OCI-LY7 (cell line): ENCODE measurements around the gene SLC6A19. TPM values are rescaled to one million over a fixed set of nuclear protein-coding genes. Genes with fewer than 3 reads are reported as not detected.

Experiments
- BruUV-seq: library from RNA; stranded (reverse); fragments of 400-500 nt; replicated peaks from 2 replicates; lab custom pipeline; 2021; lab: Mats Ljungman, UMichigan
- CTCF ChIA-PET: fragments of 300-600 bp; sonication (Branson Sonifier 250); formaldehyde crosslinking; loops from one replicate; lab custom pipeline; 2022; ENCODE audit warnings: antibody characterized with exemption; ENCODE audit not compliant: unreplicated experiment; lab: Charles Lee
- POLR2A ChIA-PET: fragments of 300-600 bp; sonication (Branson Sonifier 250); formaldehyde crosslinking; loops from one replicate; lab custom pipeline; 2022; ENCODE audit warnings: antibody characterized with exemption; lab: Charles Lee
- DNase-seq: peaks from one replicate; pipeline ENCODE4 v3.0.0-alpha.2; 2015; ENCODE audit warnings: low spot score
- H2AFZ ChIP-seq: fragments of 200-600 bp; sonication (generic), shearing (Covaris generic); 2 replicates; pipeline ENCODE4 v1.6.1; 2014; ENCODE audit warnings: mild to moderate bottlenecking, antibody characterized with exemption, low read length, moderate library complexity
- H3K27ac ChIP-seq: fragments of 200-600 bp; sonication (generic); 2 replicates; pipeline ENCODE4 v1.5.1; 2014; ENCODE audit warnings: mixed run types, low read depth, mild to moderate bottlenecking, moderate library complexity, low read length, inconsistent platforms; ENCODE audit not compliant: poor library complexity, severe bottlenecking
- H3K36me3 ChIP-seq: fragments of 200-600 bp; sonication (generic); 2 replicates; pipeline ENCODE4 v1.6.1; 2014; ENCODE audit warnings: mild to moderate bottlenecking, antibody characterized with exemption, low read length, moderate library complexity, mixed read lengths; ENCODE audit not compliant: insufficient read depth
- H3K4me1 ChIP-seq: fragments of 200-600 bp; sonication (generic); 2 replicates; pipeline ENCODE4 v1.5.1; 2014; ENCODE audit warnings: mild to moderate bottlenecking, low read length; ENCODE audit not compliant: insufficient read depth, poor library complexity, severe bottlenecking
- H3K4me2 ChIP-seq: fragments of 200-600 bp; sonication (generic); 2 replicates; pipeline ENCODE4 v1.6.1; 2014; ENCODE audit warnings: mild to moderate bottlenecking, low read length
- H3K4me3 ChIP-seq: fragments of 200-600 bp; sonication (generic); 2 replicates; pipeline ENCODE4 v1.5.1; 2014; ENCODE audit warnings: mild to moderate bottlenecking, low read depth, low read length; ENCODE audit not compliant: poor library complexity, severe bottlenecking
- H3K79me2 ChIP-seq: fragments of 200-600 bp; sonication (generic); 2 replicates; pipeline ENCODE4 v1.6.1; 2016; ENCODE audit warnings: low read depth, mild to moderate bottlenecking, low read length, moderate library complexity, mixed read lengths; ENCODE audit not compliant: insufficient read depth
- H3K9me2 ChIP-seq: fragments of 200-600 bp; sonication (generic); 2 replicates; pipeline ENCODE4 v1.6.1; 2016; ENCODE audit warnings: mild to moderate bottlenecking, low read length, mixed read lengths; ENCODE audit not compliant: insufficient read depth
- H3K9me3 ChIP-seq: fragments of 200-600 bp; sonication (generic); 2 replicates; pipeline ENCODE4 v1.6.1; 2014; ENCODE audit warnings: mild to moderate bottlenecking, mixed run types, low read length, mixed read lengths
- H4K20me1 ChIP-seq: fragments of 200-600 bp; sonication (generic); 2 replicates; pipeline ENCODE4 v1.6.1; 2014; ENCODE audit warnings: mild to moderate bottlenecking, antibody characterized with exemption, low read length, moderate library complexity, mixed read lengths; ENCODE audit not compliant: insufficient read depth
- EZH2phosphoT487 ChIP-seq: fragments of 200-600 bp; sonication (generic); IDR thresholded peaks from 2 replicates; pipeline ENCODE4 v1.6.1; 2018; ENCODE audit warnings: low read depth, borderline replicate concordance, mild to moderate bottlenecking, mixed run types, antibody characterized with exemption, low read length, moderate library complexity, mixed read lengths
- intact Hi-C: fragments of 100-400 bp; cut with micrococcal nuclease; formaldehyde crosslinking; loops from one replicate; pipeline ENCODE4 v1.10.0; 2022; ENCODE audit not compliant: unreplicated experiment
- total RNA-seq, 2 experiments: library from RNA; depleted of rRNA in 1 of 2; stranded (reverse); fragments of >200 nt in 1 of 2; shearing (Covaris generic) in 1 of 2; gene quantifications; 2 replicates each; pipeline ENCODE4 v1.2.3, GENCODE V29; 2014 to 2022
- TF ChIP-seq, protein P1 (sequence below): fragments of 200-600 bp; sonication (generic); conservative IDR thresholded peaks from 2 replicates; pipeline ENCODE4 v1.5.1; 2014; ENCODE audit warnings: mild to moderate bottlenecking, antibody characterized with exemption, low read length, moderate library complexity, mixed read lengths

Gene SLC6A19
- total RNA-seq, 2 experiments from 2014 or later = not detected

DNA sequence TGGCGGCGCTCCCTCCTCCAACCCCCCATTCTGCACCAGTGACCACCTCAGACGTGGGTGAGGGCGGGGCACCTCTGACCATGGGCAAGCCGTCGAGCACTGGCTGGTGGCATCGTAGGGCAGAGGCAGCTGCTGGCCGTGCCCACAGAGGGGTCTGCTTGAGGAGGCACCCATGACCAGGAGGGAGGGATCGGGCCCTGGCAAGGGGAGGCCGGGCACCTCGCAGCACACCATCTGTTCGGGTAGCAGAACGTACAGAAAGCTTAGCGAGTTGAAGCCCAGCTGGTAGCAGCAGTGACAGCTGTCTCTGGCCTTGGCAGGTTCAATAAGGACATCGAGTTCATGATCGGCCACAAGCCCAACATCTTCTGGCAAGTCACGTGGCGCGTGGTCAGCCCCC, 19.4 kb downstream of the SLC6A19 start:
- no peak for TF ChIP-seq EZH2phosphoT487
- TF ChIP-seq, protein P1, sequence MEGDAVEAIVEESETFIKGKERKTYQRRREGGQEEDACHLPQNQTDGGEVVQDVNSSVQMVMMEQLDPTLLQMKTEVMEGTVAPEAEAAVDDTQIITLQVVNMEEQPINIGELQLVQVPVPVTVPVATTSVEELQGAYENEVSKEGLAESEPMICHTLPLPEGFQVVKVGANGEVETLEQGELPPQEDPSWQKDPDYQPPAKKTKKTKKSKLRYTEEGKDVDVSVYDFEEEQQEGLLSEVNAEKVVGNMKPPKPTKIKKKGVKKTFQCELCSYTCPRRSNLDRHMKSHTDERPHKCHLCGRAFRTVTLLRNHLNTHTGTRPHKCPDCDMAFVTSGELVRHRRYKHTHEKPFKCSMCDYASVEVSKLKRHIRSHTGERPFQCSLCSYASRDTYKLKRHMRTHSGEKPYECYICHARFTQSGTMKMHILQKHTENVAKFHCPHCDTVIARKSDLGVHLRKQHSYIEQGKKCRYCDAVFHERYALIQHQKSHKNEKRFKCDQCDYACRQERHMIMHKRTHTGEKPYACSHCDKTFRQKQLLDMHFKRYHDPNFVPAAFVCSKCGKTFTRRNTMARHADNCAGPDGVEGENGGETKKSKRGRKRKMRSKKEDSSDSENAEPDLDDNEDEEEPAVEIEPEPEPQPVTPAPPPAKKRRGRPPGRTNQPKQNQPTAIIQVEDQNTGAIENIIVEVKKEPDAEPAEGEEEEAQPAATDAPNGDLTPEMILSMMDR = no peak
- BruUV-seq = no TSS peak
- Histone ChIP-seq H2AFZ (no peak overlapping the region), H3K4me1 (no peaks in the 10 kb centered on the region), H3K9me3 (no peaks in the 10 kb centered on the region), H3K27ac (no peak overlapping the region), H3K4me2 (no peak overlapping the region), H3K79me2 (no peaks in the 10 kb centered on the region), H4K20me1 (no peaks in the 10 kb centered on the region), H3K4me3 (no peak overlapping the region), H3K36me3 (no peaks in the 10 kb centered on the region), H3K9me2 (no peaks in the 10 kb centered on the region)
- POLR2A ChIA-PET = interaction anchor here (0.5 kb wide), 1 partner anchor 318 kb away, joined by 4 read pairs; no protein-coding TSS in a partner anchor
- no peak for DNase-seq
- CTCF ChIA-PET = no interaction called here
- intact Hi-C loops = no loop called here

DNA sequence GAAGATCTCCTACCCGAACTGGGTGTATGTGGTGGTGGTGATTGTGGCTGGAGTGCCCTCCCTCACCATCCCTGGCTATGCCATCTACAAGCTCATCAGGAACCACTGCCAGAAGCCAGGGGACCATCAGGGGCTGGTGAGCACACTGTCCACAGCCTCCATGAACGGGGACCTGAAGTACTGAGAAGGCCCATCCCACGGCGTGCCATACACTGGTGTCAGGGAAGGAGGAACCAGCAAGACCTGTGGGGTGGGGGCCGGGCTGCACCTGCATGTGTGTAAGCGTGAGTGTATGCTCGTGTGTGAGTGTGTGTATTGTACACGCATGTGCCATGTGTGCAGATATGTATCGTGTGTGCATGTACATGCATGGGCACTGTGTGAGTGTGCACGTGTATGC, 20.3 kb downstream of the SLC6A19 start:
- H4K20me1 ChIP-seq = no peaks in the 10 kb centered on the region
- H3K79me2 ChIP-seq = no peaks in the 10 kb centered on the region
- TF ChIP-seq, protein P1 = no peak
- no peak for TF ChIP-seq EZH2phosphoT487
- no peak overlapping the region for H3K4me3 ChIP-seq
- H3K4me2 ChIP-seq = no peak overlapping the region
- no peaks in the 10 kb centered on the region for H3K4me1 ChIP-seq
- H3K36me3 ChIP-seq = no peaks in the 10 kb centered on the region
- no peak for DNase-seq
- no peaks in the 10 kb centered on the region for H3K9me2 ChIP-seq
- H3K27ac ChIP-seq = no peak overlapping the region
- POLR2A ChIA-PET = no interaction called here
- intact Hi-C loops = no loop called here
- no peaks in the 10 kb centered on the region for H3K9me3 ChIP-seq
- no TSS peak for BruUV-seq
- H2AFZ ChIP-seq = no peak overlapping the region
- CTCF ChIA-PET = no interaction called here

DNA sequence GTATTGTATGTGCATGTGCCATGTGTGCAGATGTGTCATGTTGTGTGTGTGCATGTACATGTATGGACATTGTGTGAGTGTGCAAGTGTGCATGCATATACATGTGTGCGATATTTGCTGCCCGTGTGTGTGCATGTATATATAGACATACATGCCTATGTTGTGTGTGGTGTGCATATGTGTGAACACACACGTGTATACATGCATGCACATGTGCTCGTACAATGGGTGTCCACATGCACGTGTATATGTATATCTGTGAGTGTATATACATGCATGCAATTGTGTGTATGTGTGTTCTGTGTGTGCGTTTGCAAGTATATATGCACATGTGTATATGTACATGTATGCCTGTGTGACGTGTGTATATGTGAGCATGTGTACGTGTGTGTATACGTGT, 20.8 kb downstream of the SLC6A19 start:
- Histone ChIP-seq H3K79me2 (no peaks in the 10 kb centered on the region), H3K27ac (no peak overlapping the region), H3K9me3 (no peaks in the 10 kb centered on the region), H2AFZ (no peak overlapping the region), H3K4me2 (no peak overlapping the region), H3K36me3 (no peaks in the 10 kb centered on the region), H4K20me1 (no peaks in the 10 kb centered on the region), H3K9me2 (no peaks in the 10 kb centered on the region), H3K4me1 (no peaks in the 10 kb centered on the region), H3K4me3 (no peak overlapping the region)
- DNase-seq = no peak
- BruUV-seq = no TSS peak
- POLR2A ChIA-PET = no interaction called here
- intact Hi-C loops = no loop called here
- CTCF ChIA-PET = no interaction called here
- TF ChIP-seq, protein P1 = no peak
- TF ChIP-seq EZH2phosphoT487 = no peak
